ENCODE data around the gene SLC12A2.

The SLC12A2 gene

DNA sequence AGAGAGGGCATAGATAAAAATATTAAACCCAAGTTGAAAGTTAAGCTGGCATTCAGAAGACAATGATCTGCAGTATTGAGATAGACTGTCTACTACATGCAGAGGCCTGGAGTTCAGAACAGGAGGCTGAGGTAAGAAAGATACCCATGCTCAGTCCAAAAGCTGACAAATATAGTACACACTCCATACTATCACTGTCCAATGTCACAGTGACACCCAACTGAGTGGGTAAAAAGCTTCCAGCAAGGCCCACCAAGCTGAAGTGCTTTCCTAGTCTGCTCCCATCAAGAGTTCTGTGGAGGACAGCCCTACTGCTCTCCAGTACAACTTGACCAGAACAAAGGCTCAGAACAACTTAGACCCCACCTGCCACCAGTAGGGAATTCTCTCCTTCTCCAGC lies 124.9 kb downstream of the SLC12A2 start:
- no peak for TF ChIP-seq EP300 (IDR thresholded peaks at IDR 0.05; ENCODE audit: borderline replicate concordance)
- TF ChIP-seq TCF12 (IDR thresholded peaks at IDR 0.05; ENCODE audit: low read depth), result no peak
- TF ChIP-seq TEAD4 (IDR thresholded peaks at IDR 0.05), result no peak
- TF ChIP-seq NFIC (IDR thresholded peaks at IDR 0.05), result no peak
- no peak for TF ChIP-seq RAD21 (IDR thresholded peaks at IDR 0.05; ENCODE audit: low read depth)
- TF ChIP-seq, protein P1, sequence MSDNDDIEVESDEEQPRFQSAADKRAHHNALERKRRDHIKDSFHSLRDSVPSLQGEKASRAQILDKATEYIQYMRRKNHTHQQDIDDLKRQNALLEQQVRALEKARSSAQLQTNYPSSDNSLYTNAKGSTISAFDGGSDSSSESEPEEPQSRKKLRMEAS (IDR thresholded peaks at IDR 0.05), result no peak
- no peak for TF ChIP-seq EGR1 (IDR thresholded peaks at IDR 0.05)
- no peak for TF ChIP-seq ZBTB7A (IDR thresholded peaks at IDR 0.05; ENCODE audit: low read depth)
- no peak for TF ChIP-seq FOXM1 (IDR thresholded peaks at IDR 0.05; ENCODE audit: borderline replicate concordance, low read depth)
- TF ChIP-seq CREB1 (IDR thresholded peaks at IDR 0.05; ENCODE audit: low read depth), result no peak
- TF ChIP-seq, protein P2, sequence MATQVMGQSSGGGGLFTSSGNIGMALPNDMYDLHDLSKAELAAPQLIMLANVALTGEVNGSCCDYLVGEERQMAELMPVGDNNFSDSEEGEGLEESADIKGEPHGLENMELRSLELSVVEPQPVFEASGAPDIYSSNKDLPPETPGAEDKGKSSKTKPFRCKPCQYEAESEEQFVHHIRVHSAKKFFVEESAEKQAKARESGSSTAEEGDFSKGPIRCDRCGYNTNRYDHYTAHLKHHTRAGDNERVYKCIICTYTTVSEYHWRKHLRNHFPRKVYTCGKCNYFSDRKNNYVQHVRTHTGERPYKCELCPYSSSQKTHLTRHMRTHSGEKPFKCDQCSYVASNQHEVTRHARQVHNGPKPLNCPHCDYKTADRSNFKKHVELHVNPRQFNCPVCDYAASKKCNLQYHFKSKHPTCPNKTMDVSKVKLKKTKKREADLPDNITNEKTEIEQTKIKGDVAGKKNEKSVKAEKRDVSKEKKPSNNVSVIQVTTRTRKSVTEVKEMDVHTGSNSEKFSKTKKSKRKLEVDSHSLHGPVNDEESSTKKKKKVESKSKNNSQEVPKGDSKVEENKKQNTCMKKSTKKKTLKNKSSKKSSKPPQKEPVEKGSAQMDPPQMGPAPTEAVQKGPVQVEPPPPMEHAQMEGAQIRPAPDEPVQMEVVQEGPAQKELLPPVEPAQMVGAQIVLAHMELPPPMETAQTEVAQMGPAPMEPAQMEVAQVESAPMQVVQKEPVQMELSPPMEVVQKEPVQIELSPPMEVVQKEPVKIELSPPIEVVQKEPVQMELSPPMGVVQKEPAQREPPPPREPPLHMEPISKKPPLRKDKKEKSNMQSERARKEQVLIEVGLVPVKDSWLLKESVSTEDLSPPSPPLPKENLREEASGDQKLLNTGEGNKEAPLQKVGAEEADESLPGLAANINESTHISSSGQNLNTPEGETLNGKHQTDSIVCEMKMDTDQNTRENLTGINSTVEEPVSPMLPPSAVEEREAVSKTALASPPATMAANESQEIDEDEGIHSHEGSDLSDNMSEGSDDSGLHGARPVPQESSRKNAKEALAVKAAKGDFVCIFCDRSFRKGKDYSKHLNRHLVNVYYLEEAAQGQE (IDR thresholded peaks at IDR 0.05; ENCODE audit: low read depth), result no peak
- TF ChIP-seq, protein P3, sequence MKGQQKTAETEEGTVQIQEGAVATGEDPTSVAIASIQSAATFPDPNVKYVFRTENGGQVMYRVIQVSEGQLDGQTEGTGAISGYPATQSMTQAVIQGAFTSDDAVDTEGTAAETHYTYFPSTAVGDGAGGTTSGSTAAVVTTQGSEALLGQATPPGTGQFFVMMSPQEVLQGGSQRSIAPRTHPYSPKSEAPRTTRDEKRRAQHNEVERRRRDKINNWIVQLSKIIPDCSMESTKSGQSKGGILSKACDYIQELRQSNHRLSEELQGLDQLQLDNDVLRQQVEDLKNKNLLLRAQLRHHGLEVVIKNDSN (IDR thresholded peaks at IDR 0.05), result no peak
- TF ChIP-seq TAF1 (IDR thresholded peaks at IDR 0.05; ENCODE audit: low read depth), result no peak
- TF ChIP-seq CEBPB (IDR thresholded peaks at IDR 0.05), result no peak
- TF ChIP-seq YY1 (IDR thresholded peaks at IDR 0.05; ENCODE audit: low read depth), result no peak

DNA sequence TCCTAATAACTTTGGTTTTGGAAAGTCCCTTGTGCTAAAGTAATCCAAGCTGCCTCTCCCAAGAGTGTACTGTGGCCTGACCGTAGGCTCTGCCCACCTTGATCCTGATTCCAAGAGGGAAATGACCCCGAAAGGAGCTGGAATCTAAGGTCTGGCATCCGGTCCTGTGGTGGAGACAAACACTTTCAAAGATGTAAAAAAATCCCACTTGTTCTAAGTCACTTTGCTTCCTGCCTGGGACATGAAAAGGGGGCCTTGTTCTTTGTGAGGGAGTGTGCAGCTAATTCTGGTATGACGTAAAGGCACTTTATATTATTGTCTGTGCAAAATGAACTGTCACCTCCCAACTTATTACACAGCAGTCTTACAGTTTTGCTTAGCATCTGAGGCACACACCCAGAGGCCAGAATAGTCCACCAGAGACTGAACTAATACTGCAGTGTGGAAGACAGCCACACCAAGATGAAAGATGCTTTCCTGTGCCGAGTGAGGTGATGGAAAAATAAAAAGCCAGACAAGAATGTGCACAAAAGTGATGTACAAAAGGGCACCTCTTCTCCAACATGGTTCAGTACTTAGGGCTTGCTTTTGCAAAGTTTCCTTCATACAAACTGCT lies 128.7 kb downstream of the SLC12A2 start:
- TF ChIP-seq ZBTB7A (IDR thresholded peaks at IDR 0.05; ENCODE audit: low read depth) (no peak), EGR1 (IDR thresholded peaks at IDR 0.05) (no peak), RAD21 (IDR thresholded peaks at IDR 0.05; ENCODE audit: low read depth) (no peak), EP300 (IDR thresholded peaks at IDR 0.05; ENCODE audit: borderline replicate concordance) (no peak), CREB1 (IDR thresholded peaks at IDR 0.05; ENCODE audit: low read depth) (no peak), TAF1 (IDR thresholded peaks at IDR 0.05; ENCODE audit: low read depth) (no peak), NFIC (IDR thresholded peaks at IDR 0.05) (no peak), TEAD4 (IDR thresholded peaks at IDR 0.05) (no peak)
- TF ChIP-seq, protein P1 (IDR thresholded peaks at IDR 0.05), result no peak
- TF ChIP-seq, protein P2 (IDR thresholded peaks at IDR 0.05; ENCODE audit: low read depth), result no peak

DNA sequence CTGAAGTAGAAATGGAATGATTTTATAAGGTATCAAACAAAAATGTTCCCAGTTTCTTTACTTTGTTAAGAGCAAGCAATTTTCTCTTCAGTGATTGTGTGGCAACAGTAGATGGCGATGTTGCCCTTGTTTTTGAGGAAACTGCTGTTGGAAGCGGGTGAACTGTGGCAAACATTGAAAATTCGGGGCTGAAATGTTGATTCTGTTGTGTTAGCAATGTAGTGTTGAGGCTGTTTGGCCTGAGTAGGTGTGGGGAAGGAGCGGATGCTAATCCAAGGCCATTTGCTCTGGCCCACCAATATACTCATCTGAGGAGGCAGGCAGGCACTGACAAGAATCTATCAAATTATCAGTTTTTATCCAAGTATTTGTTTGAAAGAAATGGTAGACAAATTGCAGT lies 129.8 kb downstream of the SLC12A2 start:
- peak; percentile 93 for TF ChIP-seq RAD21 (IDR thresholded peaks at IDR 0.05; ENCODE audit: low read depth)
- TF ChIP-seq CEBPB (IDR thresholded peaks at IDR 0.05), result no peak

DNA sequence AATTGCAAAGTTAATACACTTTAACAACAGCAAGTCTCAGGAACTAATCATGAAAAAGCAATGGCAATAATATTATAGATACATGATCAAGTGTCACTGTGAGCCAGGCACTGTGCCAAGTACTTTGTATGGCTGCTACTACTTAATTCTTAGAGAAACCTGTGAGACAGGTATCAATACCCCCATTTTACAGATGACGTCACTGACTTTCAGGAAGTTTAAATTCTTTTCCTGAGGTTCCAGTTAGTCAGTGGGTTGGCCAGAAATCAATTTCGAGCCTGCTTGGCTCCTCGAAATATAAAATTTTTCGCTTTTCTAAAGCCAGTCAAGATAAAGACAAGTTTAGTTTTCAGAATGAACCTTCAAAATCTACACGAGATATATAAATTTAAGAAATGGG lies 130.3 kb downstream of the SLC12A2 start:
- no peak for TF ChIP-seq ZBTB7A (IDR thresholded peaks at IDR 0.05; ENCODE audit: low read depth)
- no peak for TF ChIP-seq TEAD4 (IDR thresholded peaks at IDR 0.05)
- no peak for TF ChIP-seq EP300 (IDR thresholded peaks at IDR 0.05; ENCODE audit: borderline replicate concordance)
- TF ChIP-seq RAD21 (IDR thresholded peaks at IDR 0.05; ENCODE audit: low read depth), result no peak
- TF ChIP-seq, protein P2 (IDR thresholded peaks at IDR 0.05; ENCODE audit: low read depth), result no peak
- TF ChIP-seq CEBPB (IDR thresholded peaks at IDR 0.05), result no peak
- no peak for TF ChIP-seq TCF12 (IDR thresholded peaks at IDR 0.05; ENCODE audit: low read depth)
- TF ChIP-seq EGR1 (IDR thresholded peaks at IDR 0.05), result no peak
- no peak for TF ChIP-seq FOXM1 (IDR thresholded peaks at IDR 0.05; ENCODE audit: borderline replicate concordance, low read depth)
- TF ChIP-seq, protein P1 (IDR thresholded peaks at IDR 0.05), result no peak
- no peak for TF ChIP-seq TAF1 (IDR thresholded peaks at IDR 0.05; ENCODE audit: low read depth)
- TF ChIP-seq NFIC (IDR thresholded peaks at IDR 0.05), result no peak
- TF ChIP-seq, protein P3 (IDR thresholded peaks at IDR 0.05), result no peak
- TF ChIP-seq CREB1 (IDR thresholded peaks at IDR 0.05; ENCODE audit: low read depth), result no peak
- TF ChIP-seq YY1 (IDR thresholded peaks at IDR 0.05; ENCODE audit: low read depth), result no peak

All from Ishikawa (cell line).